Smooth muscle cell (in vitro differentiated cells): ENCODE results near the gene ACSL4. TPM values are rescaled to one million over a fixed set of nuclear protein-coding genes. Genes with fewer than 3 reads are reported as not detected.

ENCODE experiments used
- DNase-seq: peaks from one replicate; lab custom pipeline; 2025; ENCODE audit not compliant: unreplicated experiment; lab: John Stamatoyannopoulos, UW
- H2AFZ ChIP-seq: fragments of 200-600 bp; sonication (generic); 2 replicates; pipeline ENCODE4 v1.6.0; 2016; ENCODE audit warnings: antibody characterized with exemption, low read depth, mild to moderate bottlenecking
- H3F3A ChIP-seq: fragments of 200-600 bp; sonication (generic); 2 replicates; pipeline ENCODE4 v1.6.0; 2017; ENCODE audit warnings: antibody characterized with exemption, low read depth
- H3K27ac ChIP-seq: fragments of 200-600 bp; sonication (generic); 2 replicates; pipeline ENCODE4 v1.5.1; 2016; ENCODE audit warnings: low read depth, mild to moderate bottlenecking
- H3K27me3 ChIP-seq: fragments of 200-600 bp; sonication (generic); 2 replicates; pipeline ENCODE4 v1.6.1; 2016; ENCODE audit warnings: low read depth, mild to moderate bottlenecking
- H3K36me3 ChIP-seq: fragments of 200-600 bp; sonication (generic); 2 replicates; pipeline ENCODE4 v1.5.1; 2016; ENCODE audit warnings: low read depth
- H3K4me1 ChIP-seq: fragments of 200-600 bp; sonication (generic); 2 replicates; pipeline ENCODE4 v1.5.1; 2016; ENCODE audit warnings: low read depth
- H3K4me2 ChIP-seq: fragments of 200-600 bp; sonication (generic); 2 replicates; pipeline ENCODE4 v1.6.0; 2016; ENCODE audit warnings: mild to moderate bottlenecking
- H3K4me3 ChIP-seq: fragments of 200-600 bp; sonication (generic); 2 replicates; pipeline ENCODE4 v1.5.1; 2016; ENCODE audit warnings: mild to moderate bottlenecking
- H3K79me2 ChIP-seq: fragments of 200-600 bp; sonication (generic); 2 replicates; pipeline ENCODE4 v1.6.0; 2016; ENCODE audit warnings: low read depth, mild to moderate bottlenecking
- H3K9ac ChIP-seq: fragments of 200-600 bp; sonication (generic); 2 replicates; pipeline ENCODE4 v1.6.0; 2016; ENCODE audit warnings: low read depth
- H3K9me3 ChIP-seq: fragments of 200-600 bp; sonication (generic); replicated peaks from 2 replicates; pipeline ENCODE4 v1.5.1; 2016; ENCODE audit warnings: low read depth
- H4K20me1 ChIP-seq: fragments of 200-600 bp; sonication (generic); 2 replicates; pipeline ENCODE4 v1.6.0; 2016; ENCODE audit warnings: low read depth
- CTCF ChIP-seq: fragments of 200-600 bp; sonication (generic); IDR thresholded peaks from 2 replicates; pipeline ENCODE4 v1.5.1; 2017; ENCODE audit warnings: borderline replicate concordance, mild to moderate bottlenecking, antibody characterized with exemption; ENCODE audit not compliant: insufficient read depth, poor library complexity, severe bottlenecking
- WGBS: methylation state at CpG from one replicate; pipeline ENCODE4 v1.1.7; 2016; ENCODE audit warnings: low lambda C conversion rate; 5-methylcytosine and 5-hydroxymethylcytosine counted together
- polyA plus RNA-seq: library from polyadenylated mRNA; unstranded; fragments of >200 nt; fragmentation: Nextera tagmentation; extraction: Ambion mirVana; gene quantifications from 2 replicates; pipeline ENCODE4 v1.2.1, GENCODE V29; 2016
- total RNA-seq: library from RNA; depleted of rRNA; stranded (reverse); fragments of >200 nt; gene quantifications from 2 replicates; pipeline ENCODE4 v1.2.3, GENCODE V29; 2014

ACSL4 gene
- total and polyA plus RNA-seq, 2 experiments from 2014 or later, result 15.4 to 79.0 TPM

- no peak for DNase-seq
- Histone ChIP-seq H3K4me1 (no peaks in the 10 kb centered on the region), H3K4me3 (no peak overlapping the region), H3F3A (no peaks in the 10 kb centered on the region), H3K9me3 (peaks cover 4% of the 10 kb centered on the region), H4K20me1 (peaks cover 88% of the 10 kb centered on the region), H3K27me3 (no peaks in the 10 kb centered on the region), H3K9ac (no peak overlapping the region), H3K36me3 (no peaks in the 10 kb centered on the region), H3K4me2 (no peak overlapping the region), H2AFZ (no peak overlapping the region), H3K27ac (no peak overlapping the region), H3K79me2 (peaks cover 60% of the 10 kb centered on the region)
- WGBS, result 65% methylated on average over 3 of the region's 3 CpGs
- TF ChIP-seq CTCF, result no peak
Observed at GRCh38 chrX:109695637-109696036, 37.4 kb downstream of the ACSL4 start.

GRCh38 chrX:109691752-109692151 lies 41.3 kb downstream of the ACSL4 start:
- peaks cover 4% of the 10 kb centered on the region for H3K9me3 ChIP-seq
- 62% methylated on average over 2 of the region's 2 CpGs for WGBS
- H4K20me1 ChIP-seq, result peaks cover 91% of the 10 kb centered on the region
- no peaks in the 10 kb centered on the region for H3K27me3 ChIP-seq
- H3K79me2 ChIP-seq, result peaks cover 44% of the 10 kb centered on the region
- no peak overlapping the region for H3K4me2 ChIP-seq
- DNase-seq, result no peak
- H3K9ac ChIP-seq, result no peak overlapping the region
- TF ChIP-seq CTCF, result no peak
- no peaks in the 10 kb centered on the region for H3K36me3 ChIP-seq
- H3K27ac ChIP-seq, result no peak overlapping the region
- no peaks in the 10 kb centered on the region for H3F3A ChIP-seq
- no peak overlapping the region for H2AFZ ChIP-seq
- H3K4me1 ChIP-seq, result no peaks in the 10 kb centered on the region
- H3K4me3 ChIP-seq, result no peak overlapping the region

DNA sequence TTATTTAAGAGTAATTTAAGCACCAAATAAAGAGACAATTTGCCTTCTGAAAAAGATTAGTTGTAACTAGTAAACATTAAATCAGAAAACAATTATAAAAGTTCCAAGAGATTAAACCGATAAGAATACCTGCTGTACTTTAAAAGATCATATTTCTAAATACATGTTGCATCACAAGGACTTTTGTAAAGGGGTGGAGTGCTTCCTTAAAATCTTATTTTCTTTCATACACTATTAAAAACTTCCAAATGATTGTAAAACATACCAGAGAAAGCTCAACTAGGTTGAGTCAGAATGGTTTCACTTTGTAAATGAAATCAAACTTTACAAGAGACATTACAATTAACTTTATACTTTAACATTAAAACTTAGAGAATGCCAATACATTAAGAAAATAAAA lies 41.8 kb downstream of the ACSL4 start:
- H4K20me1 ChIP-seq, result peaks cover 90% of the 10 kb centered on the region
- no peak overlapping the region for H3K4me3 ChIP-seq
- peaks cover 39% of the 10 kb centered on the region for H3K79me2 ChIP-seq
- no peak overlapping the region for H3K27ac ChIP-seq
- peaks cover 4% of the 10 kb centered on the region for H3K9me3 ChIP-seq
- no peaks in the 10 kb centered on the region for H3K4me1 ChIP-seq
- no peak overlapping the region for H3K9ac ChIP-seq
- no peak for DNase-seq
- 67% methylated on average over 1 of the region's 1 CpG for WGBS
- H3K27me3 ChIP-seq, result no peaks in the 10 kb centered on the region
- no peaks in the 10 kb centered on the region for H3F3A ChIP-seq
- H2AFZ ChIP-seq, result no peak overlapping the region
- no peaks in the 10 kb centered on the region for H3K36me3 ChIP-seq
- no peak for TF ChIP-seq CTCF
- no peak overlapping the region for H3K4me2 ChIP-seq

DNA sequence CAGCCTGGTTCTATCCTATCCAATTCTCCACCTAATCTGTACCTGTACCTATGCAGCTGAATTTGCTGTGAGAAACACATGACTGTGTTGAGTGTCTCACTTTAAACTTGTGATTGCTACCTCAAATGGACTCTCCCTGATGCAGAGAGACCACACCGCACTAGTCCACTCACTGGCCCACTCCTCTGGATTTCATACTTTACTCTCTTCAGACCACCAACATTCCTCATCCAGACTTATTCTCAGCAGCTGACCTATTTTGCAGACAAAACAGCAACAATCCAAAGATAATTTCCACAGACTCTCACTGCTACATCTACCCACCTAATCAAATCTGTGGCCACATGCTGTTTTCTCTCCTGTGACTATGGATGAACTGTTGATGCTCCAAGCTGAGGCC lies 45.2 kb downstream of the ACSL4 start:
- peaks cover 36% of the 10 kb centered on the region for H3K79me2 ChIP-seq
- no peak overlapping the region for H3K27ac ChIP-seq
- no peaks in the 10 kb centered on the region for H3K4me1 ChIP-seq
- H3K27me3 ChIP-seq, result no peaks in the 10 kb centered on the region
- DNase-seq, result no peak
- no peak for TF ChIP-seq CTCF
- 93% methylated on average over 1 of the region's 1 CpG for WGBS
- no peaks in the 10 kb centered on the region for H3F3A ChIP-seq
- no peak overlapping the region for H3K4me2 ChIP-seq
- H3K36me3 ChIP-seq, result no peaks in the 10 kb centered on the region
- no peak overlapping the region for H2AFZ ChIP-seq
- no peak overlapping the region for H3K4me3 ChIP-seq
- no peak overlapping the region for H3K9ac ChIP-seq
- H3K9me3 ChIP-seq, result no peaks in the 10 kb centered on the region
- H4K20me1 ChIP-seq, result peaks cover 88% of the 10 kb centered on the region
